Neural cell (in vitro differentiated cells): ENCODE data around the gene RPS15. TPM values are rescaled to one million over a fixed set of nuclear protein-coding genes. Genes with fewer than 3 reads are reported as not detected.

Source experiments
- H2AFZ ChIP-seq: fragments of 200-600, 300-800 bp; sonication (generic), shearing (Covaris generic); 2 replicates; pipeline ENCODE4 v1.6.0; 2014; ENCODE audit warnings: low read depth, mild to moderate bottlenecking, antibody characterized with exemption, low read length, moderate library complexity
- H3F3A ChIP-seq: fragments of 200-600 bp; shearing (Covaris generic); 2 replicates; pipeline ENCODE4 v1.6.1; 2016; ENCODE audit warnings: mild to moderate bottlenecking, moderate library complexity, mixed read lengths, antibody characterized with exemption, low read length; ENCODE audit not compliant: insufficient read depth, poor library complexity, severe bottlenecking
- H3K27ac ChIP-seq: fragments of 200-600, 300-800 bp; sonication (generic), shearing (Covaris generic); 2 replicates; pipeline ENCODE4 v1.5.1; 2014; ENCODE audit warnings: mild to moderate bottlenecking, low read length, moderate library complexity
- H3K27me3 ChIP-seq: fragments of 300-800, 200-600 bp; sonication (generic), shearing (Covaris generic); 2 replicates; pipeline ENCODE4 v1.6.0; 2014; ENCODE audit warnings: mild to moderate bottlenecking, low read depth, low read length, moderate library complexity; ENCODE audit not compliant: insufficient read depth
- H3K36me3 ChIP-seq: fragments of 300-800, 200-600 bp; sonication (generic), shearing (Covaris generic); 2 replicates; pipeline ENCODE4 v1.5.1; 2014; ENCODE audit warnings: mild to moderate bottlenecking, antibody characterized with exemption, low read length, moderate library complexity; ENCODE audit not compliant: insufficient read depth
- H3K4me2 ChIP-seq: fragments of 300-800, 200-600 bp; sonication (generic), shearing (Covaris generic); 2 replicates; pipeline ENCODE4 v1.6.0; 2014; ENCODE audit warnings: mild to moderate bottlenecking, low read length
- H3K4me3 ChIP-seq: fragments of 300-800, 200-600 bp; sonication (generic), shearing (Covaris generic); 2 replicates; pipeline ENCODE4 v1.5.1; 2014; ENCODE audit warnings: mild to moderate bottlenecking, low read length, moderate library complexity
- H3K79me2 ChIP-seq: fragments of 200-600 bp; shearing (Covaris generic); replicated peaks from 2 replicates; pipeline ENCODE4 v1.6.0; 2014; ENCODE audit warnings: mild to moderate bottlenecking, low read length, moderate library complexity; ENCODE audit not compliant: insufficient read depth
- H3K9ac ChIP-seq: fragments of 300-800, 200-600 bp; sonication (generic), shearing (Covaris generic); 2 replicates; pipeline ENCODE4 v1.6.1; 2016; ENCODE audit warnings: mild to moderate bottlenecking, low read length, mixed read lengths
- H3K9me2 ChIP-seq: fragments of 200-600 bp; shearing (Covaris generic); 2 replicates; pipeline ENCODE4 v1.6.1; 2016; ENCODE audit warnings: mild to moderate bottlenecking, low read length, mixed read lengths; ENCODE audit not compliant: insufficient read depth
- H3K9me3 ChIP-seq: fragments of 200-600, 300-800 bp; sonication (generic), shearing (Covaris generic); 2 replicates; pipeline ENCODE4 v1.6.1; 2016; ENCODE audit warnings: mild to moderate bottlenecking, mixed run types, low read length, moderate library complexity, mixed read lengths
- H4K20me1 ChIP-seq: fragments of 200-600 bp; shearing (Covaris generic); 2 replicates; pipeline ENCODE4 v1.6.1; 2016; ENCODE audit warnings: mild to moderate bottlenecking, mixed run types; ENCODE audit not compliant: insufficient read depth
- CTCF ChIP-seq: fragments of 450-650 bp; IDR thresholded peaks from 2 replicates; pipeline ENCODE4 v1.5.1; 2014; ENCODE audit warnings: antibody characterized with exemption, mild to moderate bottlenecking, moderate library complexity; ENCODE audit not compliant: poor library complexity, severe bottlenecking
- POLR2AphosphoS5 ChIP-seq: IDR thresholded peaks from 2 replicates; pipeline ENCODE4 v1.6.1; 2012
- RAD21 ChIP-seq: fragments of 450-650 bp; conservative IDR thresholded peaks from 2 replicates; pipeline ENCODE4 v1.6.1; 2014; ENCODE audit warnings: antibody characterized with exemption, mild to moderate bottlenecking, moderate library complexity
- REST ChIP-seq: IDR thresholded peaks from 2 replicates; pipeline ENCODE4 v1.6.1; 2012; ENCODE audit warnings: borderline replicate concordance
- TAF1 ChIP-seq: IDR thresholded peaks from 2 replicates; pipeline ENCODE4 v1.6.1; 2012; ENCODE audit warnings: low read depth
- polyA plus RNA-seq: library from polyadenylated mRNA; depleted of rRNA; stranded (reverse); fragments of >200 nt; gene quantifications from 2 replicates; pipeline ENCODE4 v1.2.3, GENCODE V29; 2014

Gene RPS15
- polyA plus RNA-seq, 1 donor from 2014 or later = 591 TPM

- no peak overlapping the region for H3K4me2 ChIP-seq
- H3K36me3 ChIP-seq = no peaks in the 10 kb centered on the region
- H3K9me3 ChIP-seq = no peaks in the 10 kb centered on the region
- H3F3A ChIP-seq = no peaks in the 10 kb centered on the region
- H3K27me3 ChIP-seq = no peaks in the 10 kb centered on the region
- H3K27ac ChIP-seq = no peak overlapping the region
- no peak overlapping the region for H3K4me3 ChIP-seq
- H3K9me2 ChIP-seq = no peaks in the 10 kb centered on the region
- H3K79me2 ChIP-seq = peaks cover 5% of the 10 kb centered on the region
- H2AFZ ChIP-seq = no peak overlapping the region
- H4K20me1 ChIP-seq = peaks cover 44% of the 10 kb centered on the region
- H3K9ac ChIP-seq = no peak overlapping the region
- no peak for TF ChIP-seq RAD21
- no peak for TF ChIP-seq REST
- TF ChIP-seq CTCF = no peak
- TF ChIP-seq TAF1 = no peak
- peak; percentile 8 for TF ChIP-seq POLR2AphosphoS5
Measured at GRCh38 chr19:1466461-1467214, 28.4 kb downstream of the RPS15 start.

GRCh38 chr19:1467215-1467489 is 29.0 kb downstream of the RPS15 start:
- H3F3A ChIP-seq = no peaks in the 10 kb centered on the region
- H3K36me3 ChIP-seq = no peaks in the 10 kb centered on the region
- no peak overlapping the region for H3K9ac ChIP-seq
- H3K4me2 ChIP-seq = no peak overlapping the region
- peaks cover 49% of the 10 kb centered on the region for H4K20me1 ChIP-seq
- H3K79me2 ChIP-seq = peaks cover 5% of the 10 kb centered on the region
- TF ChIP-seq REST = no peak
- H3K27ac ChIP-seq = no peak overlapping the region
- H2AFZ ChIP-seq = no peak overlapping the region
- no peaks in the 10 kb centered on the region for H3K27me3 ChIP-seq
- H3K9me3 ChIP-seq = no peaks in the 10 kb centered on the region
- H3K4me3 ChIP-seq = no peak overlapping the region
- no peaks in the 10 kb centered on the region for H3K9me2 ChIP-seq
